PC-9 (cell line): ENCODE data around the gene AMPD1. TPM values are rescaled to one million over a fixed set of nuclear protein-coding genes. Genes with fewer than 3 reads are reported as not detected.

Experiments
- BruUV-seq: library from RNA; stranded (reverse); fragments of 400-500 nt; replicated peaks from 2 replicates; lab custom pipeline; 2021; lab: Mats Ljungman, UMichigan
- CTCF ChIA-PET: fragments of 300-600 bp; sonication (Branson Sonifier 250); formaldehyde crosslinking; loops from one replicate; lab custom pipeline; 2022; ENCODE audit warnings: antibody characterized with exemption; lab: Charles Lee
- POLR2A ChIA-PET: fragments of 300-600 bp; sonication (Branson Sonifier 250); formaldehyde crosslinking; loops from one replicate; lab custom pipeline; 2022; ENCODE audit warnings: antibody characterized with exemption; ENCODE audit not compliant: unreplicated experiment; lab: Charles Lee
- DNase-seq, 2 experiments: peaks; one replicate each; pipeline versions ENCODE4 v3.0.0 to v3.0.0-alpha.2; 2015 to 2022; ENCODE audit warnings: mixed read lengths in 1 of 2
- H2AFZ ChIP-seq: fragments of 200-600 bp; sonication (generic); 2 replicates; pipeline ENCODE4 v1.8.1; 2017; ENCODE audit warnings: antibody characterized with exemption
- H3F3A ChIP-seq: fragments of 200-600 bp; sonication (generic); 2 replicates; pipeline ENCODE4 v1.8.1; 2017; ENCODE audit warnings: antibody characterized with exemption, mild to moderate bottlenecking, low read depth; ENCODE audit not compliant: insufficient read depth
- H3K27ac ChIP-seq: fragments of 200-600 bp; sonication (generic); 2 replicates; pipeline ENCODE4 v1.6.1; 2016; ENCODE audit warnings: mixed run types
- H3K27me3 ChIP-seq: fragments of 200-600 bp; sonication (generic); 2 replicates; pipeline ENCODE4 v1.6.1; 2016; ENCODE audit warnings: low read depth, mixed run types; ENCODE audit not compliant: insufficient read depth
- H3K36me3 ChIP-seq: fragments of 200-600 bp; sonication (generic); 2 replicates; pipeline ENCODE4 v1.6.1; 2016; ENCODE audit warnings: low read depth, mixed run types
- H3K4me1 ChIP-seq: fragments of 200-600 bp; sonication (generic); replicated peaks from 2 replicates; pipeline ENCODE4 v1.6.1; 2016; ENCODE audit warnings: mixed run types; ENCODE audit not compliant: insufficient read depth
- H3K4me2 ChIP-seq: fragments of 200-600 bp; sonication (generic); 2 replicates; pipeline ENCODE4 v1.6.1; 2017; ENCODE audit warnings: mixed run types
- H3K4me3 ChIP-seq: fragments of 200-600 bp; sonication (generic); 2 replicates; pipeline ENCODE4 v1.6.1; 2016; ENCODE audit warnings: mixed run types
- H3K79me2 ChIP-seq: fragments of 200-600 bp; sonication (generic); 2 replicates; pipeline ENCODE4 v1.6.1; 2017; ENCODE audit warnings: low read depth, mixed run types
- H3K9me2 ChIP-seq: fragments of 200-600 bp; sonication (generic); 2 replicates; pipeline ENCODE4 v1.8.1; 2017; ENCODE audit warnings: mild to moderate bottlenecking; ENCODE audit not compliant: insufficient read depth
- H3K9me3 ChIP-seq: fragments of 200-600 bp; sonication (generic); 2 replicates; pipeline ENCODE4 v1.8.1; 2016; ENCODE audit warnings: low read depth; ENCODE audit not compliant: insufficient read depth
- H4K20me1 ChIP-seq: fragments of 200-600 bp; sonication (generic); 2 replicates; pipeline ENCODE4 v1.8.1; 2017; ENCODE audit not compliant: insufficient read depth
- EZH2 ChIP-seq: fragments of 200-600 bp; sonication (generic); IDR thresholded peaks from 2 replicates; pipeline ENCODE4 v1.8.0; 2017; ENCODE audit warnings: antibody characterized with exemption, low read depth
- intact Hi-C: fragments of 100-400 bp; cut with micrococcal nuclease; formaldehyde crosslinking; loops from one replicate; pipeline ENCODE4 v1.10.0; 2022; ENCODE audit not compliant: unreplicated experiment
- total RNA-seq: library from RNA; stranded (reverse); gene quantifications from 2 replicates; pipeline ENCODE4 v1.2.3, GENCODE V29; 2021
- TF ChIP-seq, protein P1 (sequence below): fragments of 200-600 bp; sonication (generic); conservative IDR thresholded peaks from 2 replicates; pipeline ENCODE4 v1.6.1; 2017; ENCODE audit warnings: mixed run types, antibody characterized with exemption, mild to moderate bottlenecking, moderate library complexity

AMPD1 gene
- total RNA-seq, 1 experiment from 2014 or later: not detected

DNA sequence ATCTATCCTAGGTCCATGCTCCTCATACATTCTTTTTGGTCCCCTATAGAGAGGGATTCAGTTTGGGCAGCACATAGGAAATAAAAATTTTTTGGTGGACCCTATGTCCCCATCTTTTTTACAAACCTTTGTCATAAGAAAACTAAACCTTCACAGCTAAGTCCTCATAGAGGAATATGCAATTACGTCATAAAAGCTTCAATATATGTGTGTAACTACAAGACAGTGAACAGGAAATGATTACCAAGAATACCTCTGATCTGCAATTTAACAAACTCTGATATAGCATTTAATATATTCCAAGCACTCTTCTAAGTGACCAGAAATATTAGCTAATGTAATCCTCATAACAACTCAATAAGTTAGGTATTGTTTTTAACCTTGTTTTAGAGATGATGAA, 19.2 kb downstream of the AMPD1 start:
- intact Hi-C loops: no loop called here
- no peak for DNase-seq

DNA sequence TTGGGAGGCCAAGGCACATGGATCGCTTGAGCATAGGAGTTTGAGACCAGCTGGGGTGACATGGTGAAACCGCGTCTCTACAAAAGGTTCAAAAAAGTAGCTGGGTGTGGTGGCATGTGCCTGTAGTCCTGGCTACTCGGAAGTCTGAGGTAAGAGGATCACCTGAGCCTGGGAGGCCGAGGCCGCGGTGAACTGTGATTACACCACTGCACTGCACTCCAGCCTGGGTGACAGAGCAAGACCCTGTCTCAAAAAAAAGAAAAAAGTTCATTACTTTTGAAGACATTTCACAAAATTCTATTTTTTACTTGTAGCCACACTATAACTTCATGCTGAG, 23.4 kb downstream of the AMPD1 start:
- 0 out of 2 replicates have a peak, but pooled peaks cover 9% of the 10 kb centered on the region for H3K27me3 ChIP-seq
- no peak for DNase-seq
- CTCF ChIA-PET: interaction anchor here (0.6 kb wide), 1 partner anchor 724 kb away, joined by 4 read pairs; no protein-coding TSS in a partner anchor
- H3K4me1 ChIP-seq: peaks cover 15% of the 10 kb centered on the region
- H3K9me3 ChIP-seq: no peaks in the 10 kb centered on the region
- no TSS peak for BruUV-seq
- POLR2A ChIA-PET: no interaction called here
- no peak overlapping the region for H3K4me2 ChIP-seq
- TF ChIP-seq EZH2: no peak
- TF ChIP-seq, protein P1, sequence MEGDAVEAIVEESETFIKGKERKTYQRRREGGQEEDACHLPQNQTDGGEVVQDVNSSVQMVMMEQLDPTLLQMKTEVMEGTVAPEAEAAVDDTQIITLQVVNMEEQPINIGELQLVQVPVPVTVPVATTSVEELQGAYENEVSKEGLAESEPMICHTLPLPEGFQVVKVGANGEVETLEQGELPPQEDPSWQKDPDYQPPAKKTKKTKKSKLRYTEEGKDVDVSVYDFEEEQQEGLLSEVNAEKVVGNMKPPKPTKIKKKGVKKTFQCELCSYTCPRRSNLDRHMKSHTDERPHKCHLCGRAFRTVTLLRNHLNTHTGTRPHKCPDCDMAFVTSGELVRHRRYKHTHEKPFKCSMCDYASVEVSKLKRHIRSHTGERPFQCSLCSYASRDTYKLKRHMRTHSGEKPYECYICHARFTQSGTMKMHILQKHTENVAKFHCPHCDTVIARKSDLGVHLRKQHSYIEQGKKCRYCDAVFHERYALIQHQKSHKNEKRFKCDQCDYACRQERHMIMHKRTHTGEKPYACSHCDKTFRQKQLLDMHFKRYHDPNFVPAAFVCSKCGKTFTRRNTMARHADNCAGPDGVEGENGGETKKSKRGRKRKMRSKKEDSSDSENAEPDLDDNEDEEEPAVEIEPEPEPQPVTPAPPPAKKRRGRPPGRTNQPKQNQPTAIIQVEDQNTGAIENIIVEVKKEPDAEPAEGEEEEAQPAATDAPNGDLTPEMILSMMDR: no peak
- no peaks in the 10 kb centered on the region for H3K79me2 ChIP-seq
- intact Hi-C loops: loop anchor here (5.0 kb wide), 1 partner anchor 90 kb away; the partner anchor contains the start of gene BCAS2
- no peaks in the 10 kb centered on the region for H3K9me2 ChIP-seq
- H3F3A ChIP-seq: peaks cover 4% of the 10 kb centered on the region; the same call in 1 of the 2 replicates
- no peak overlapping the region for H2AFZ ChIP-seq
- no peak overlapping the region for H3K27ac ChIP-seq
- H3K4me3 ChIP-seq: no peak overlapping the region
- no peaks in the 10 kb centered on the region for H3K36me3 ChIP-seq
- H4K20me1 ChIP-seq: no peaks in the 10 kb centered on the region

More for the DNA sequence above, 19.2 kb downstream of the AMPD1 start:
- Histone ChIP-seq H3K36me3 (no peaks in the 10 kb centered on the region), H3K79me2 (no peaks in the 10 kb centered on the region), H3K9me3 (no peaks in the 10 kb centered on the region), H3K27me3 (0 out of 2 replicates have a peak, but pooled peaks cover 12% of the 10 kb centered on the region), H2AFZ (no peak overlapping the region), H4K20me1 (no peaks in the 10 kb centered on the region), H3K4me2 (no peak overlapping the region), H3F3A (no peaks in the 10 kb centered on the region), H3K9me2 (no peaks in the 10 kb centered on the region), H3K27ac (no peak overlapping the region), H3K4me3 (no peak overlapping the region), H3K4me1 (peaks cover 3% of the 10 kb centered on the region; the same call in 1 of the 2 replicates)
- TF ChIP-seq EZH2: no peak
- TF ChIP-seq, protein P1: no peak
- POLR2A ChIA-PET: no interaction called here
- CTCF ChIA-PET: no interaction called here
- BruUV-seq: no TSS peak

DNA sequence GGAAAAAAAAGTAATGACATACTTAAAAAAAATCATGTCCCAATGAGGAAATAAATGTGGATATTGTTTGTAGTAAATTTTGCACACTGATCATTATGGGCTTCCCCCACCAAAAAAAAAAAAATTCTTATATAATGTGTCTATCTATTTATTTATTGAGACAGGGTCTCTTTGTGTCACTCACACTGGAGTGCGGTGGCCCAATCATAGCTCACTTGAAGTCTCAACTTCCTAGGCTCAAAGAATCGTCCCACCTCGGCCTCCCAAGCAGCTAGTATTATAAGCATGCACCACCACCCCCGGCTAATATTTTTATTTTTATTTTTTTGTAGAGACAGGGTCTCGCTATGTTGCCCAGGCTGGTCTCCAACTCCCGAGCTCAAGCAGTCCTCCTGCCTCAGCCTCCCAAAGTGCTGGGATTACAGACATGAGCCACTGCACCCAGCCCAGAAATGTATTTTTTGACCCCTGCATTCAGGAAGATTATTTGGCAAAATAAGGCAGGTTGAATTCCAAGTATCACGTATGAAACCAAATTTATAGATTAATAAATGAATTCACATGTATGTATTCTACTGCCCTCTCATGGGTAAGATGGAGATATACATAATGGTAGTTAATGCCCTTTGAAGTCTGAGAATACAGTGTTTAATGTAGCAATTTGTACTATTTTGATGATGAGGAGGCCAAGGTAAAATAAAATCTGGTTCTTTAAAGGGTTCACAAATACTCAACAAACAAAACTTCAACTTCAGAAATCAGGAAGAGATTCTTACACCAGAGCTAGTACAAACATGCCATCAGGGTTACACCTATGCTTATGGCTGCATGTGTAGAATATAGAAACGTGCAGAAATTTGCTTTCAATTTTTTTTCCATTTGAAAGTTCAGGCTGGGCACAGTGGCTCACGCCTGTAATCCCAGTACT, 24.1 kb downstream of the AMPD1 start:
- H3K79me2 ChIP-seq: no peaks in the 10 kb centered on the region
- H3K4me3 ChIP-seq: peak overlapping the region; percentile 40; the same call in 1 of the 2 replicates
- H3K27ac ChIP-seq: 0 out of 2 replicates have a peak overlapping the region, but pooled peaks have one; percentile 20
- peak overlapping the region; percentile 77 for H3K4me2 ChIP-seq
- no peaks in the 10 kb centered on the region for H3K9me3 ChIP-seq
- H4K20me1 ChIP-seq: no peaks in the 10 kb centered on the region
- H3K36me3 ChIP-seq: no peaks in the 10 kb centered on the region
- no peak overlapping the region for H2AFZ ChIP-seq
- POLR2A ChIA-PET: interaction anchor here (0.6 kb wide), 1 partner anchor 49 kb away, joined by 4 read pairs; no protein-coding TSS in a partner anchor
- intact Hi-C loops: loop anchor here (5.0 kb wide), 1 partner anchor 89 kb away; the partner anchor contains the start of gene BCAS2
- no TSS peak for BruUV-seq
- H3K4me1 ChIP-seq: peaks cover 15% of the 10 kb centered on the region
- peaks cover 4% of the 10 kb centered on the region; the same call in 1 of the 2 replicates for H3F3A ChIP-seq
- CTCF ChIA-PET: interaction anchor here (0.6 kb wide), 1 partner anchor 723 kb away, joined by 4 read pairs; no protein-coding TSS in a partner anchor
- H3K27me3 ChIP-seq: 0 out of 2 replicates have a peak, but pooled peaks cover 3% of the 10 kb centered on the region
- peak in 1 of 2 experiments; percentile 56 for DNase-seq
- no peaks in the 10 kb centered on the region for H3K9me2 ChIP-seq
- TF ChIP-seq, protein P1: peak; percentile 77
- TF ChIP-seq EZH2: no peak
